Renal pelvis (tissue), 12 donors: ENCODE measurements around the gene DMRT2. TPM values are rescaled to one million over a fixed set of nuclear protein-coding genes. Genes with fewer than 3 reads are reported as not detected.

Experiments
- DNase-seq: peaks from one replicate; pipeline ENCODE4 v3.0.0-alpha.2; 2013
- long read RNA-seq, 16 experiments: transcript quantifications; one replicate each; lab custom pipeline, GENCODE V29; 2026
- polyA plus RNA-seq, 3 donors: library from polyadenylated mRNA; unstranded; fragments of 120-200 nt; gene quantifications; one replicate each; pipeline ENCODE4 v1.2.1, GENCODE V29; 2013; ENCODE audit not compliant: insufficient read length in 3 of 3

DMRT2 gene
- 1 to 10 TPM; 2.0 to 3.5 (median 2.2) TPM for polyA plus RNA-seq
- long read RNA-seq, donor 1, result 0 reads
- long read RNA-seq, donor 2, partial matches to known transcripts, result 0 of 1 reads
- long read RNA-seq, donor 2, other reads (novel, unspliced or antisense), result 0 of 1 reads
- long read RNA-seq, donor 3, result 0 reads
- long read RNA-seq, donor 4, result 0 reads
- long read RNA-seq, donor 5, result 0 reads
- long read RNA-seq, donor 6, result 0 reads
- long read RNA-seq, donor 7, result 0 reads
- long read RNA-seq, donor 8, result 0 reads
- long read RNA-seq, donor 9, result 0 reads
- long read RNA-seq, donor 10, result 0 reads
- long read RNA-seq, donor 11, result 0 reads
- long read RNA-seq, donor 12, result 0 reads
- long read RNA-seq, donor 13, result 0 reads
- long read RNA-seq, donor 14, result 0 reads
- long read RNA-seq, donor 15, result 0 reads
- long read RNA-seq, donor 16, result 0 reads

- peak; percentile 92 for DNase-seq
Measured at GRCh38 chr9:1050125-1050895, at the start of gene DMRT2. Gene DMRT2, plus strand, starts transcription at chr9:1050357. Its CDS starts 1,257 bp downstream, at chr9:1051614.

GRCh38 chr9:1001838-1002237 lies 48.3 kb upstream of the DMRT2 start:
- no peak for DNase-seq

- DNase-seq, result no peak
Measured at GRCh38 chr9:1002678-1003077, 47.5 kb upstream of the DMRT2 start.

- peak; percentile 46 for DNase-seq
Measured at GRCh38 chr9:1005043-1005667, 45.0 kb upstream of the DMRT2 start.

GRCh38 chr9:1007312-1007711 lies 42.8 kb upstream of the DMRT2 start:
- no peak for DNase-seq

- DNase-seq, result no peak
Measured at GRCh38 chr9:1008216-1008615, 41.9 kb upstream of the DMRT2 start.

GRCh38 chr9:1009101-1009707 lies 41.0 kb upstream of the DMRT2 start:
- peak; percentile 70 for DNase-seq

- DNase-seq, result no peak
Measured at GRCh38 chr9:1013021-1013420, 37.1 kb upstream of the DMRT2 start.

- DNase-seq, result no peak
Measured at GRCh38 chr9:1014225-1014624, 35.9 kb upstream of the DMRT2 start.

GRCh38 chr9:1014640-1015039 lies 35.5 kb upstream of the DMRT2 start:
- DNase-seq, result no peak

GRCh38 chr9:1018121-1018520 lies 32.0 kb upstream of the DMRT2 start:
- no peak for DNase-seq

GRCh38 chr9:1024112-1024511 lies 26.0 kb upstream of the DMRT2 start:
- no peak for DNase-seq

GRCh38 chr9:1025131-1025530 lies 25.0 kb upstream of the DMRT2 start:
- no peak for DNase-seq

GRCh38 chr9:1026219-1026618 lies 23.9 kb upstream of the DMRT2 start:
- DNase-seq, result no peak

- DNase-seq, result no peak
Measured at GRCh38 chr9:1028501-1029190, 21.5 kb upstream of the DMRT2 start.

- DNase-seq, result peak; percentile 87
Measured at GRCh38 chr9:1031951-1032601, 18.1 kb upstream of the DMRT2 start.

GRCh38 chr9:1034271-1034670 lies 15.9 kb upstream of the DMRT2 start:
- DNase-seq, result no peak

GRCh38 chr9:1039589-1039988 lies 10.6 kb upstream of the DMRT2 start:
- no peak for DNase-seq

- no peak for DNase-seq
Measured at GRCh38 chr9:1042466-1042865, 7.7 kb upstream of the DMRT2 start.

- DNase-seq, result no peak
Measured at GRCh38 chr9:1044643-1045042, 5.5 kb upstream of the DMRT2 start.
